ENCODE data around the gene CARS2. TPM values are rescaled to one million over a fixed set of nuclear protein-coding genes. Genes with fewer than 3 reads are reported as not detected.

Gene CARS2
- total RNA-seq, 4 donors from 2014 or later: 27.4 to 229 (median 53.8) TPM

GRCh38 chr13:110629735-110630134 is 76.2 kb downstream of the CARS2 start:
- TF ChIP-seq CTCF (IDR thresholded peaks at IDR 0.05) (no peak), POLR2A (IDR thresholded peaks at IDR 0.05) (no peak)
- H3K9me3 ChIP-seq: no peaks in the 10 kb centered on the region
- H3K27me3 ChIP-seq: no peaks in the 10 kb centered on the region
- no peak overlapping the region for H3K4me3 ChIP-seq
- H3K36me3 ChIP-seq: no peaks in the 10 kb centered on the region
- no peak for DNase-seq
- intact Hi-C loops (cut with DNase I; ENCODE audit: low total_unique reads): no loop called here
- H3K27ac ChIP-seq: no peak overlapping the region
- H3K4me1 ChIP-seq: no peaks in the 10 kb centered on the region

GRCh38 chr13:110628952-110629701 is 76.8 kb downstream of the CARS2 start:
- TF ChIP-seq CTCF (IDR thresholded peaks at IDR 0.05) (no peak), POLR2A (IDR thresholded peaks at IDR 0.05) (no peak)
- Histone ChIP-seq H3K27me3 (no peaks in the 10 kb centered on the region), H3K4me1 (no peaks in the 10 kb centered on the region), H3K36me3 (no peaks in the 10 kb centered on the region), H3K27ac (peak overlapping the region; percentile 36 to 37), H3K9me3 (no peaks in the 10 kb centered on the region), H3K4me3 (no peak overlapping the region)
- intact Hi-C loops (cut with DNase I; ENCODE audit: low total_unique reads): no loop called here
- DNase-seq: no peak

- no peaks in the 10 kb centered on the region for H3K9me3 ChIP-seq
- H3K27ac ChIP-seq: peak overlapping the region; percentile 36 to 37
- H3K27me3 ChIP-seq: no peaks in the 10 kb centered on the region
- no peaks in the 10 kb centered on the region for H3K4me1 ChIP-seq
- H3K36me3 ChIP-seq: no peaks in the 10 kb centered on the region
- DNase-seq: peak; percentile 56 to 62
- intact Hi-C loops (cut with DNase I; ENCODE audit: low total_unique reads): no loop called here
- H3K4me3 ChIP-seq: no peak overlapping the region
- TF ChIP-seq POLR2A (IDR thresholded peaks at IDR 0.05): no peak
- TF ChIP-seq CTCF (IDR thresholded peaks at IDR 0.05): no peak
These were observed 77.5 kb downstream of the CARS2 start for GRCh38 chr13:110628477-110628793.

GRCh38 chr13:110627761-110628476 is 78.0 kb downstream of the CARS2 start:
- H3K4me3 ChIP-seq: no peak overlapping the region
- peak overlapping the region; percentile 36 to 37 for H3K27ac ChIP-seq
- no peak for DNase-seq
- H3K36me3 ChIP-seq: no peaks in the 10 kb centered on the region
- H3K4me1 ChIP-seq: no peaks in the 10 kb centered on the region
- TF ChIP-seq CTCF (IDR thresholded peaks at IDR 0.05): no peak
- TF ChIP-seq POLR2A (IDR thresholded peaks at IDR 0.05): no peak
- no peaks in the 10 kb centered on the region for H3K27me3 ChIP-seq
- intact Hi-C loops (cut with DNase I; ENCODE audit: low total_unique reads): no loop called here
- no peaks in the 10 kb centered on the region for H3K9me3 ChIP-seq

- intact Hi-C loops (cut with DNase I; ENCODE audit: low total_unique reads): no loop called here
- Histone ChIP-seq H3K4me1 (no peaks in the 10 kb centered on the region), H3K4me3 (no peak overlapping the region), H3K27me3 (no peaks in the 10 kb centered on the region), H3K9me3 (no peaks in the 10 kb centered on the region), H3K36me3 (no peaks in the 10 kb centered on the region), H3K27ac (peak overlapping the region in 1 of 2 donors; percentile 36)
- DNase-seq: no peak
- no peak for TF ChIP-seq POLR2A (IDR thresholded peaks at IDR 0.05)
- TF ChIP-seq CTCF (IDR thresholded peaks at IDR 0.05): no peak
These were observed 78.6 kb downstream of the CARS2 start for GRCh38 chr13:110627351-110627750.

Measured in uterus (tissue), 4 donors.